Stimulated activated CD8-positive, alpha-beta memory T cell treated with anti-CD3 and anti-CD28 coated beads, Interleukin-7, amount 100 ng/mL, for 4 hours (primary cell): ENCODE data around the gene CATSPER1.

Experiments
- DNase-seq, 2 donors: peaks; one replicate each; pipeline ENCODE4 v3.0.0-alpha.2; 2020; ENCODE audit warnings: low read depth in 2 of 2

The CATSPER1 gene

DNA sequence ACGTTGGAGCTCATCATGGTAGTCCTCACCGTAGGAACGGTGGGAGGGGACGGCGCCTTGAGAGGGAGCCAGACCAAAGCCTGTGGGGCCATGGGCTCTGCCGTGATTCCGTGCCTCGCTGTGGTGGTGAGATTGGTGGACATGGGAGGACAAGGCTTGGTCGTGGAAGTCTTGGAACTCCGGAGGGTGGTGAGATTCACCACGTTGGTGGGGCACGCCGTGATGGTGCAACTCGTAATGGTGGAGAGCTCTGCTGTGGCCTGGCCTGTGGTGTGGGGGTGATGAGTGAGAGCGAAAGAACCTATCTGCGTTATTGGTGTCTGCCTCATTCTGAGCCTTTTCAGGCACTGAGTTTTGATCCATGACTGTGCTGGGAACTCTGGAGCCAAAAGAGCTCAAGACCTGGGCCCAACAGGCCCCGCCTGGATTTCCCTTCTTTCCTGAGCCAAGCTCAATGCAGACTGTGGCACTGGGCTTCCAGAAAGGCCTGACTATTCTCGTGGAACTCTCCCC lies at the start of gene CATSPER1:
TSS of gene CATSPER1 (minus strand) at position 463 of the 513 bp plus-strand sequence. CDS start at position 363, 100 bp downstream.
- no peak for DNase-seq

DNA sequence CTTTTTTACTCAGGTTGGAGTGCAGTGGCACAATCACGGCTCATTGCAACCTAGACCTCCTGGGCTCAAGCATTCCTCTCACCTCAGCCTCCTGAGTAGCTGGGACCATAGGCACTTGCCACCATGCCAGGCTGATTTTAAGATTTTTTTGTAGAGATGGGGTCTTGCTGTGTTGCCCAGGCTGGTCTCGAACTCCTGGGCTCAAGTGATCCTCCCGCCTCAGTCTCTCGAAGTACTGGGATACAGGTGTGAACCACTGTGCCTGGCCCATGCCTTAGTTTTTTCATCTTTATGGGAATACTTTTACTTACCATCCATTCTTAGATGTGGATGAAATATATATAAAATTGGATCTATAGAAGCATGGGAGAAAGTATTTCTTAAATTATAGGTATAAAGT lies 49.0 kb upstream of the CATSPER1 start:
- DNase-seq: no peak

GRCh38 chr11:66073669-66074068 lies 47.4 kb upstream of the CATSPER1 start:
- DNase-seq: no peak

- DNase-seq: no peak
These were observed 46.2 kb upstream of the CATSPER1 start for GRCh38 chr11:66072518-66072917.

DNA sequence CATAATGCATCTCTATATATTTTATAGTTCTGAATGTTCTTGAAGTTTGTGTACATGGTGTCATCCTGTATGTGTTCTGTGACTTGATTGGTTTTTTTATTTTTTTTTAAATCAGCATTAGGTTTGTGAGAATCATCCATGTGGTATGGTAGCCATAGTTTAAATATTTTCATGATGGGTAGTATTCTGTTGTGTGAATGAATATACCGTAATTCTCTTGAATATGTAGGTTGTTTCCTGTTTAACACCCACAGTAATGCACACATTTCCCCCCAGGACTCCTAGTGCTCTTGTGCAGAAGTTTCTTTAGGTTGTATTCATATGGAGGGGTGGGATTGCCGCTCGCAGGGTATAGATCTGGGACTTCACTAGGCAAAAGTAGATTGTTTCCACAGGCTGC lies 45.8 kb upstream of the CATSPER1 start:
- DNase-seq: no peak

GRCh38 chr11:66071381-66071801 lies 45.1 kb upstream of the CATSPER1 start:
- DNase-seq: no peak

- DNase-seq: no peak
These were observed 44.5 kb upstream of the CATSPER1 start for GRCh38 chr11:66070604-66071380.

DNA sequence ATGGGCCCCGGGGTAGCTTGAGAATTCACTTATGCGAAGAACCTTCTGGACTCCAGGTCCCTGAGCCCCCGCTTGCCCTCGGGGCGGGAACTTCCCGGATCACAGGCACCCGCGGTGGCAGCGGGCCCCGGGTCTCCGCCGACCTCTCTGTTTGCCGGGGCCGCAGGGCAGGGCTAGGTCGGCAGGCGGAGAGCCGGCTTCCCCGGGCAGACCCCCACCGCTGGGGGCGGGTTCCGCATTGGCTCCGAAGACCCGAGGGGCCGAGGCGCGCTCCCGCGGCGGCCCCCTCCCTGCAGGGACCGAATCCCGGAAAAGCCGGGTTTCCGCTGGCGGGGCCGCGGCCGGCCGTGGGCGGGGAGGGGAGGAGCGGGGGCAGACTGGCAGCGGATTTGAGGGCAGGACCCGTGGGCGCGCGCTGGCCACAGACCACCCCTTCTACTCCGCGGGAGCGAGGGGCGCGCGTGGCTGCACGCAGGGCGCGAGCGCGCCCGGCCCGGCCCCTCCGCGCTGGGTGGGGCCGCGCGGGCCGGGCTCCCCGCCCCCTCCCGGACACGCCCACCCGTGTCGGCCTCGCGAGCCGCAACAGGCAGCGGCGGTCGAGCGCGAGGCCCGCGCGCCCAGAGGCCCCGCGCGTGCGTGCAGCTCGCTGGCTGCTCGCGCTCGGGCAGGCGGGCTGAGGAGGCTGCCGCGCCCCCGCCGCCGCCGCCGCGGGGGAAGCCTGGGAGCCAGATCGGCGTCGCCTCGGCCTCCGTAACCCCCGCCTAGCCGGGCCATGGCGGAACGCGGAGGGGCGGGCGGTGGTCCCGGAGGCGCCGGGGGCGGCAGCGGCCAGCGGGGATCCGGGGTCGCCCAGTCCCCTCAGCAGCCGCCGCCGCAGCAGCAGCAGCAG lies 43.7 kb upstream of the CATSPER1 start, which contains the start of gene PACS1:
TSS of gene PACS1 (plus strand) at position 558 of the 889 bp plus-strand sequence. CDS start at position 773, 215 bp downstream.
- peak; percentile 52 to 82 for DNase-seq

DNA sequence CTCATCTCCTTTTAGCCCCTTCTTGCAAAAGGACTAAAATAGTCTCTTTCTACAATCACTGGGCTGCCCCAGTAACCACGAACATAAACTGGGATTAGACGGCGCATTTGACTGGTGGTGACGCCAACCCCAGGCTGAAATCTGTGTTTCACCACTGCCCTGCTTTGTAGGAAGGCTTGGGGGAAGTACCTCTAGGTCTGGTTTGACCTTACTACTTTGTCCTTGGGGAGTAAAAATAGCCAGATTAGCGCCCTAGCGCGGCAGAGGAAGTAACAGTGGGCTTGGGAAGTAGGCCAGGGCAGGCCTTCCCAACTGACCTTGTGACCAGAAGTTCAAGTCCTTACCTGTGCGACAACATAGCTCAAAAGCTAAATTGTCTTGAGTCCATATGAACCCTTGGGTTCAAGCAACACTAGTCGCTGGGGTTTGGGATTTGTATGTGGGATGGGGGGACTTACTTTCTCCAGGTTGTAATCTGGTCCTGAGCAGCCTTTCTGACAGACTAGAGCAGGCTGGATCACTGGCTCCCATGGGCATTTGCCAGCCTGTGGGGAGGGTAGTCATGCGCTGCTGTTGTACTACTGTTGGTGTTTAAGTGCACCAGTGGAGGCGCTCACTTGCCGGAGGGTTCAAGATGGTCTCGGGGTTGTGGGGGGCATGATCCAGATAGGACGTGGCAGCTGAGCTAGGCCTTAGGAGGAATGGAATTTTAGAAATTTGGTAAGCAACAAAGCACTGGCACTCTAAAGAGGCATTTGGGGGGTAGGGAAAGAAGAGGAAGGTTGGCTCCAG lies 42.8 kb upstream of the CATSPER1 start:
- no peak for DNase-seq

DNA sequence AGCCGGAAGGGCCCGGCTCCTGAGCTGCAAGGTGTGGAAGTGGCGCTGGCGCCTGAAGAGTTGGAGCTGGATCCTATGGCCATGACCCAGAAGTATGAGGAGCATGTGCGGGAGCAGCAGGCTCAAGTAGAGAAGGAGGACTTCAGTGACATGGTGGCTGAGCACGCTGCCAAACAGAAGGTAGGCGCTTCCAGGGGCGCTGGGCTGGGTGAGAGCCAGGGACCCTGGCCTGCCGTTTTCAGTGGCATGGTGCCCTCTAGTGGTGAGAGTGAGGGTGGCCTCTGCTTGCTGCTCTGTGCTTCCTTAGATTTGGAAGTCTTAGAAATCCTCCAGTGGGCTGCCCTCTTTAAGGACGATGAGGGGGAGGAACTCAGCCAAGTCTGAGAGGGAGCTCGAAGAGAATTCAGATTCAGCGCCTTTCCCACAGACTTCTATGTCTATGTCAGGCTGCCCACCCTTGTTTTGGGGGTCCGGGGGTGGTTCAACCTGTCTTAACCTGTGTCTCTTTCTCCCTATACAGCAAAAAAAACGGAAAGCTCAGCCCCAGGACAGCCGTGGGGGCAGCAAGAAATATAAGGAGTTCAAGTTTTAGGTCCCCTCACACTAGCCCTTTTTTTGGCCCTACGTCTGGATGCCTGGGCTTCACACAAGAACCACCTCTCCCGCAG lies 42.0 kb upstream of the CATSPER1 start:
- DNase-seq: peak; percentile 56 to 63

DNA sequence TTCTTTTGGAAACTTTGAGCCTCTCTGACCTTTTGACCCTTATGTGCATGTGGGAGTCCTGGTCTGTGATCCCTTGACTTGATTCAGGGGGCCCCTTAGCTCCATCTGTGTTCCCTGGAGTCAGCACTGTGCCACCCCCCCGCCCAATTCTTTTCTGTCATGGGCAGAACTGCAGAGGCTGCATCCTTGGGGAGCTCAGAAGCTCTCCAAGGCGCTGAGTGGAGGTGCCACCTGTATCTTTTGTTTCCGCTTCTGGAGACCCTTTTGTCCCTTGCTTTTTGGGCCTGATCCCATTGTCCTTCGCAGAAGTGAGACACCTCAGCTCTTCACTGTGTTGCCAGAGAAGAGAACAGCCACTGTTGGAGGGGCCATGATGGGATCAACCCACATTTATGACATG lies 41.4 kb upstream of the CATSPER1 start:
- no peak for DNase-seq

DNA sequence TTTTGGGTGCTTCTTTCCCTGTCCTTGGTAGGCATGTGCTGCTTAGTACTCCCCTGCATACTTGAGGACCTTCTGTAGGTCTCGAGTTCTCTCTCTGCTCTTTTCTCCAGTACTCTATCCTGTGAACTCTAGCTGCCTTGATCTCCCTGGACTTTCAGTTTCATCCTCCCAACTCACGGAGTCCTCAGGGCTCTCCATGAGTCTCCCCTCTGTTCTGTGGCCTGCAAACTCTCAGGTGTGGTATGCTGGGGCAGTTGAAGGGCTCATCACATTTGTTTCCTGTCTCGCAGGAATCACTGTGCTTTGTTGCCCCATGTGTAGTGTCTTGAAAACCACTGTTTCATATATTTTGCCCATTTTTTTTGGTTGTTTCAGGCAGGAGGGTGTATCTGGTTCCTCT lies 40.5 kb upstream of the CATSPER1 start:
- no peak for DNase-seq

DNA sequence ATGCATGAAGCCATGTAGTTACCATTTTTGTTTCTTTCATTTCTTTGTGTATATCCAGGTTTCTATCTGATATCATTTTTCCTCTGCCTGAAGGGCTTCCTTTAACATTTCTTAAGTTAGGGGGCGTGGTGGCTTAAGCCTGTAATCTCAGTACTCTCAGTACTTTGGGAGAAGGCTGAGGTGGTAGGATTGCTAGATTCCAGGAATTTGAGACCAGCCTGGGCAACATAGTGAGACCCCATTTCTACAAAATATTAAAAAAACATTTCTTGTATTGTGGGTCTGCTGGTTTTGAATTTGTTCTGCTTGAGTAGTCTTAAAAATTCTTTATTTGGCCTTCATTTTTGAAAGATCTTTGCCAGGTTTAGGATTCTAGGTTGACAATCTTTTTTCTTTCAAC lies 38.3 kb upstream of the CATSPER1 start:
- no peak for DNase-seq

DNA sequence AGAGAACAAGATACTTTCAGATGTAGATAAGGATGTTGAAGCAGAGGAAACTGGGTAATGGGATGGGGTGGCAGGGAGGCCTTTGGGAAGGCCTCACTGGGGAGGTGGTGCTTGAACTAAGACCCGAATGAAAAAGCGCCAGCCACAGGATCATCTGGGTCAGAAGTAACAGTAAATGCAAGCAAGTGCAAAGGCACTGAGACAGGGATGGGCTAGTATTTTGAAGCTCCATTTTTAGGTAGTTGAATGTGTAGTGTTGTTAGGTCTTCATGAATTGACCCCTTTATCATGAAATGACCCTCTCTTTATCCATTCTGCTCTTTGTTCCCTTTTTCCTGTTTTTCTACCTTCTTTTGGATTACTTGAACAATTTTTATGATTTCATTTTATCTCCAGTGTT lies 37.6 kb upstream of the CATSPER1 start:
- DNase-seq: no peak

DNA sequence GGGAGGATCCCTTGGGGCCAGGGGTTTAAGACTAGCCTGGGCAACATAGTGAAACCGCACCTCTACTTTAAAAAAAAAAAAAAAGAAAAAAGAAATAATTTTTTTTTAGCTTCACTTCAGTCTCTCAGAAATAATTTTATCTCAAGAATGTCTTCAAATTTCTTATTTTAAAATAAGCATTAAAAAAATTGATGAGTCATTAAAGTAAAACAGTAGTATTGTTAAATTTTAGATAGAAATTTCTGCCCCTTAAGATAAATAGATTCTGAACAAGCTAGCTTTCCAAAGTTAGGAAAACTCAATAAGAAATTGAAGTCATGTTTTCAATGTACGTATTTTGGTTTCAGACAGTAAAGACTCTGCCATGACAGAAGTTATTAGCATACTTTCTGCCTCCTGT lies 36.1 kb upstream of the CATSPER1 start:
- no peak for DNase-seq

- no peak for DNase-seq
These were observed 35.0 kb upstream of the CATSPER1 start for GRCh38 chr11:66061268-66061667.

DNA sequence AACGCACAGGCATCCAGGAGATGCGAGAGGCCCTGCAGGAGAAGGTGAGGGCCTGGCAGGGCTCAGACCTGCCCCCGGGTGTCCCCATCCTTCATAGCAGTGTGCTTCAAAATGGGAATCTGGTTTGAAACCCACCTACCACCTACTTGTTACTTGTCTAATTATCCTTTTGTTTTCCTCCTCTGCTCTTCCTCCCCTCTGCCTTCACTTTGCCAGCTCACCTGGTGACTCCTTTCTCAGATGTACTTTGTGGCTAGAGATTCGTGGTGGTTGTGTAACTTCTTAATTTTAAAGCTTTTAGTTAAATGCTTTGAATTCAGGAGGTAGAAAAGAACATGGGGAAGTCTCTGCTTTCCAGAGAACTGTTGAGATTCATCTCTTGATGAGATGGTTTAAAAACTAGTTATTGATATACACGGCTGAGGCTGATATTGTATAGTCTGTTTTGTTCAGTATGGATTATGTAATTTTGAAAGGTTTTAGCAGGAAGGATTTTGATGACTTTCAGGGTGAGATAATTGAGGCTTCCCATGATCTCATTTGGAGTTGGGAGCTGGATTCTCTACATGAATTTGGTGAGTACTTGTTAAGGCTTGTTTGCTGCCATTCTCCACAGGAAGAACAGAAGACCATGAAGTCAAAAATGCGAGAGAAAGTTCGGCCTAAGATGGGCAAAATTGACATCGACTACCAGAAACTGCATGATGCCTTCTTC lies 33.8 kb upstream of the CATSPER1 start:
- DNase-seq: no peak

GRCh38 chr11:66056501-66056900 lies 30.2 kb upstream of the CATSPER1 start:
- no peak for DNase-seq

GRCh38 chr11:66055021-66055420 lies 28.7 kb upstream of the CATSPER1 start:
- DNase-seq: no peak

- DNase-seq: no peak
These were observed 26.3 kb upstream of the CATSPER1 start for GRCh38 chr11:66052664-66052982.
